Measurements from ENCODE around the gene PROB1.
A peak's percentile ranks its signal among the peaks of the same experiment; 100 is the strongest.

Gene PROB1

DNA sequence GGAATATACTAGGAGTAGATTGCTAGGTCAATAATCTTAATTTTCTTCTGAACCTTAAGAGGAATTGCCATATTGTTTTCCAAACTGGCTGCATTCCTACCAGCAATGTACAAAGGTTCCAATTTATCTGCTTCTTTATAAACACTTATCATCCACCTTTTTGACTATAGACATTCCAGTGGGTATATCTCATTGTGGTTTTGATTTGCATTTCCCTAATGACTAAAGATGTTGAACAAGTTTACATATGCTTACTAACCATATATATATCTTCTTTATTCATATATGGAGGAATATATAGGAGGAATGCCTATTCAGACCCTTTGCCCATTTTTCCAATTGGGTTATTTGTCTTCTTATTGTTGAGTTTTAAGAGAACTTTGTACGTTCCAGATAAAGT is 36.8 kb upstream of the PROB1 start:
- no peak overlapping the region for H3K27ac ChIP-seq
- TF ChIP-seq ZFX (IDR thresholded peaks at IDR 0.05), result no peak

DNA sequence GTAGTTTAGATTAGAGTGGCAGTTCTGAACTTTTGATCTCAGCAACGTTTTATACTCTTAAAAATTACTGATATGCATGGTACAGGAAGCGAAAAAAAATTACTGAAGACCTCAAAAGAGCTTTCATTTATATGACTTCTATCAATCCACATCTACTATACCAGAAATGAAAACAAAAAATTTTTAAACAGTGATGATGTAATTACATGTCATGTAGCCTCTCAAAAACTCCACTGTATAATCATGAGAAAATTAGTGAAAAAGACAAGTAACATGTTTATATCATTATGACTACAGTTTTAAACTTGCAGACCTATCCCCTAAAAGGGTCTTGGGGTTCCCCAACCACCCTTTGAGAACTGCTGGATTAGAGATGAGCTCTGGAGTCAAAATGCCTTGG is 35.1 kb upstream of the PROB1 start:
- TF ChIP-seq, protein P1, sequence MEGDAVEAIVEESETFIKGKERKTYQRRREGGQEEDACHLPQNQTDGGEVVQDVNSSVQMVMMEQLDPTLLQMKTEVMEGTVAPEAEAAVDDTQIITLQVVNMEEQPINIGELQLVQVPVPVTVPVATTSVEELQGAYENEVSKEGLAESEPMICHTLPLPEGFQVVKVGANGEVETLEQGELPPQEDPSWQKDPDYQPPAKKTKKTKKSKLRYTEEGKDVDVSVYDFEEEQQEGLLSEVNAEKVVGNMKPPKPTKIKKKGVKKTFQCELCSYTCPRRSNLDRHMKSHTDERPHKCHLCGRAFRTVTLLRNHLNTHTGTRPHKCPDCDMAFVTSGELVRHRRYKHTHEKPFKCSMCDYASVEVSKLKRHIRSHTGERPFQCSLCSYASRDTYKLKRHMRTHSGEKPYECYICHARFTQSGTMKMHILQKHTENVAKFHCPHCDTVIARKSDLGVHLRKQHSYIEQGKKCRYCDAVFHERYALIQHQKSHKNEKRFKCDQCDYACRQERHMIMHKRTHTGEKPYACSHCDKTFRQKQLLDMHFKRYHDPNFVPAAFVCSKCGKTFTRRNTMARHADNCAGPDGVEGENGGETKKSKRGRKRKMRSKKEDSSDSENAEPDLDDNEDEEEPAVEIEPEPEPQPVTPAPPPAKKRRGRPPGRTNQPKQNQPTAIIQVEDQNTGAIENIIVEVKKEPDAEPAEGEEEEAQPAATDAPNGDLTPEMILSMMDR (conservative IDR thresholded peaks at IDR 0.05), result no peak
- TF ChIP-seq ZFX (IDR thresholded peaks at IDR 0.05), result no peak

GRCh38 chr5:139426203-139426885 is 31.4 kb upstream of the PROB1 start:
- no peak for TF ChIP-seq ZFX (IDR thresholded peaks at IDR 0.05)
- TF ChIP-seq, protein P1 (conservative IDR thresholded peaks at IDR 0.05), result no peak

More for the DNA sequence above, 35.1 kb upstream of the PROB1 start:
- H3K27ac ChIP-seq, result no peak overlapping the region

GRCh38 chr5:139425497-139425896 is 30.6 kb upstream of the PROB1 start:
- no peak overlapping the region for H3K27ac ChIP-seq
- TF ChIP-seq ZFX (IDR thresholded peaks at IDR 0.05), result no peak
- TF ChIP-seq, protein P1 (conservative IDR thresholded peaks at IDR 0.05), result no peak

More at GRCh38 chr5:139426203-139426885, 31.4 kb upstream of the PROB1 start:
- no peak overlapping the region for H3K27ac ChIP-seq

GRCh38 chr5:139422307-139422893 is 27.5 kb upstream of the PROB1 start:
- H3K27ac ChIP-seq, result no peak overlapping the region
- TF ChIP-seq, protein P1 (conservative IDR thresholded peaks at IDR 0.05), result peak; percentile 92
- no peak for TF ChIP-seq ZFX (IDR thresholded peaks at IDR 0.05)

DNA sequence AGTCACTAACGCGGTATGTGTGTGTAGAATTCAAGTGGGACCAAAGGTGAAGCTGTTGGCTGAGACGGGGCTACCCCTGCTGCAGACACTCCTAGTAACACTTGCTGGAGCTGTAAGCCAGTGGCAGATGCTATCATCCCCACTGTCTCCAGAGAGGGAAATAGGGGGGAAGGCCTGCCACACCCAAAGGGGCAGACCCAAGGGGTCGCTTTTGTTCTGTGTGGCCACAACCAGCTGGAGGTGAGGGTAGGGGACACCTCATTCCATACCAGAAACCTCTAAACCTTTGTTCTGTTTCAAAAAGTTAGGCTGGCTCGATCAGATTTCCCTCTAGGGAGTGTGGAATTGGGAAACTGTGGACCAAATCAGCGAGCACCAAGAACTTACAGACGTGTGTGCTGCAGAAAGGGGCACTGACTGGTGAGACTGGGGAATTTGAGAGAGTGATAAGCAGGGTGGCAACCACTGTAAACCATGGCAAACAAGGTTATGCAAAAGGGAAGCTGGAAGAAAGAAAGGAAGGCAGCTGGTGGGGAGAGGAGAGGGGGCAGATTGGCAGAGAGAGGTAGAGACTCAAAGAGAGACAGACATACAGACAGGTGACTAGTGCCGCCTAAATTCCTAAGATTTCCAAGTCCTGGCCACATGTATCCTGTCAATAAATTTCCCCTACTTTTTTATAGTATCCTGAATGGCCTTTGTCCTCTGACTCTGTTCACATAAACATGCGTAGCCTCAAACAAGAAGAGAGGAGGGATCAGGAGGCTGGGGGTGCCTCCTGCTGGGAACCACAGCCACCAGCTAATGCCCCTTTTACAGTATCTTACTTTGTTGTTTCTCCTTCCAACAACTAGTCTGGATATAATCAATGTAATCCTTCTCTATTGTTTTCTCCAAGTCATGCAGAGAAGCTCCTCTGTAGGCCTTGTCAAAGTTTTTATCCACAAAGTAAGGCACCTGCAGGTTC is 24.6 kb upstream of the PROB1 start:
- no peak overlapping the region for H3K27ac ChIP-seq

GRCh38 chr5:139418793-139419192 is 23.9 kb upstream of the PROB1 start:
- H3K27ac ChIP-seq, result no peak overlapping the region
- no peak for TF ChIP-seq ZFX (IDR thresholded peaks at IDR 0.05)
- TF ChIP-seq, protein P1 (conservative IDR thresholded peaks at IDR 0.05), result no peak

More for the DNA sequence above, 24.6 kb upstream of the PROB1 start:
- TF ChIP-seq ZFX (IDR thresholded peaks at IDR 0.05), result no peak
- TF ChIP-seq, protein P1 (conservative IDR thresholded peaks at IDR 0.05), result no peak

Measured in C4-2B (cell line).